Natural killer cell (primary cell): ENCODE results near the gene ATRX. TPM values are rescaled to one million over a fixed set of nuclear protein-coding genes. Genes with fewer than 3 reads are reported as not detected.

Experiments used
- ATAC-seq, 3 donors: fragments of 150-1000 bp in 2 of 3; fragments of 200-7000 bp in 1 of 3; cut with Tn5 transposase; 1 replicate in 1 of 3; 2 replicates in 2 of 3; pipeline ENCODE4 v1.10.0; 2021; ENCODE audit warnings: mild to moderate bottlenecking in 2 of 3, moderate library complexity in 2 of 3
- DNase-seq, 2 donors: peaks; one replicate each; pipeline versions ENCODE4 v3.0.0 to v3.0.0-alpha.2; 2013 to 2021; ENCODE audit warnings: mixed read lengths in 1 of 2
- H3K27ac ChIP-seq: one replicate; pipeline ENCODE4 v1.5.1; 2013; ENCODE audit warnings: mild to moderate bottlenecking, low read length
- H3K27me3 ChIP-seq: one replicate; pipeline ENCODE4 v1.6.1; 2013; ENCODE audit warnings: low read length; ENCODE audit not compliant: control insufficient read depth, insufficient read depth
- H3K36me3 ChIP-seq: one replicate; pipeline ENCODE4 v1.6.1; 2013; ENCODE audit warnings: low read length; ENCODE audit not compliant: control insufficient read depth, insufficient read depth
- H3K4me1 ChIP-seq: one replicate; pipeline ENCODE4 v1.6.1; 2013; ENCODE audit warnings: low read length; ENCODE audit not compliant: control insufficient read depth, insufficient read depth
- H3K4me3 ChIP-seq: one replicate; pipeline ENCODE4 v1.5.1; 2013; ENCODE audit warnings: low read length
- H3K9me3 ChIP-seq: one replicate; pipeline ENCODE4 v1.6.1; 2013; ENCODE audit warnings: low read length; ENCODE audit not compliant: control insufficient read depth, insufficient read depth
- H3K27ac Mint-ChIP-seq, 2 donors: one replicate each; pipeline ENCODE4 v1.8.0; 2022; ENCODE audit warnings: mild to moderate bottlenecking in 2 of 2, mixed read lengths in 2 of 2, moderate library complexity in 1 of 2
- H3K27me3 Mint-ChIP-seq, 2 donors: one replicate each; pipeline ENCODE4 v1.8.0; 2022; ENCODE audit warnings: low read depth in 2 of 2, mixed read lengths in 2 of 2
- H3K36me3 Mint-ChIP-seq: one replicate; pipeline ENCODE4 v1.8.0; 2022; ENCODE audit warnings: mixed read lengths
- H3K4me1 Mint-ChIP-seq, 2 donors: one replicate each; pipeline ENCODE4 v1.8.0; 2022; ENCODE audit warnings: mixed read lengths in 2 of 2
- H3K4me3 Mint-ChIP-seq: one replicate; pipeline ENCODE4 v1.8.0; 2022; ENCODE audit warnings: mild to moderate bottlenecking, moderate library complexity, mixed read lengths
- H3K9me3 Mint-ChIP-seq, 2 donors: one replicate each; pipeline ENCODE4 v1.8.0; 2022; ENCODE audit warnings: mixed read lengths in 2 of 2
- WGBS: methylation state at CpG from one replicate; pipeline ENCODE4 v1.1.7; 2013; ENCODE audit warnings: missing lambda C conversion rate; ENCODE audit not compliant: insufficient coverage; 5-methylcytosine and 5-hydroxymethylcytosine counted together
- intact Hi-C: fragments of 100-400 bp; cut with micrococcal nuclease; formaldehyde crosslinking; loops from one replicate; pipeline ENCODE4 v1.14.2; 2022
- total RNA-seq, 4 donors: library from RNA; stranded (reverse); fragments of 120-200 nt in 1 of 4; gene quantifications; one replicate each; pipeline versions ENCODE4 v1.2.3 to v1.2.4, GENCODE V29; 2013 to 2022
- TF ChIP-seq, protein P1 (sequence below): fragments of 200-600 bp; IDR thresholded peaks from one replicate; pipeline ENCODE4 v1.8.0; 2022; ENCODE audit warnings: antibody characterized with exemption

Gene ATRX
- total RNA-seq, 3 donors from 2014 or later (not counting 1 experiment from before 2014, with no cell fraction given) = 136 to 162 (median 159) TPM

GRCh38 chrX:77528034-77528433, 258.0 kb downstream of the ATRX start:
- intact Hi-C loops = no loop called here
- Mint-ChIP-seq H3K27me3 (no peaks in the 10 kb centered on the region), H3K27ac (no peak overlapping the region), H3K36me3 (no peaks in the 10 kb centered on the region), H3K4me3 (no peak overlapping the region), H3K9me3 (peaks cover 2 to 4% of the 10 kb centered on the region in 2 donors), H3K4me1 (peaks cover 0 to 26% of the 10 kb centered on the region in 2 donors)
- Histone ChIP-seq H3K27me3 (no peaks in the 10 kb centered on the region), H3K4me3 (no peak overlapping the region), H3K36me3 (no peaks in the 10 kb centered on the region), H3K4me1 (no peaks in the 10 kb centered on the region), H3K9me3 (no peaks in the 10 kb centered on the region), H3K27ac (no peak overlapping the region)
- WGBS = 96% methylated on average over 4 of the region's 7 CpGs
- TF ChIP-seq, protein P1, sequence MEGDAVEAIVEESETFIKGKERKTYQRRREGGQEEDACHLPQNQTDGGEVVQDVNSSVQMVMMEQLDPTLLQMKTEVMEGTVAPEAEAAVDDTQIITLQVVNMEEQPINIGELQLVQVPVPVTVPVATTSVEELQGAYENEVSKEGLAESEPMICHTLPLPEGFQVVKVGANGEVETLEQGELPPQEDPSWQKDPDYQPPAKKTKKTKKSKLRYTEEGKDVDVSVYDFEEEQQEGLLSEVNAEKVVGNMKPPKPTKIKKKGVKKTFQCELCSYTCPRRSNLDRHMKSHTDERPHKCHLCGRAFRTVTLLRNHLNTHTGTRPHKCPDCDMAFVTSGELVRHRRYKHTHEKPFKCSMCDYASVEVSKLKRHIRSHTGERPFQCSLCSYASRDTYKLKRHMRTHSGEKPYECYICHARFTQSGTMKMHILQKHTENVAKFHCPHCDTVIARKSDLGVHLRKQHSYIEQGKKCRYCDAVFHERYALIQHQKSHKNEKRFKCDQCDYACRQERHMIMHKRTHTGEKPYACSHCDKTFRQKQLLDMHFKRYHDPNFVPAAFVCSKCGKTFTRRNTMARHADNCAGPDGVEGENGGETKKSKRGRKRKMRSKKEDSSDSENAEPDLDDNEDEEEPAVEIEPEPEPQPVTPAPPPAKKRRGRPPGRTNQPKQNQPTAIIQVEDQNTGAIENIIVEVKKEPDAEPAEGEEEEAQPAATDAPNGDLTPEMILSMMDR = no peak
- ATAC-seq (no peak), DNase-seq (no peak)

GRCh38 chrX:77527233-77528001, 258.6 kb downstream of the ATRX start:
- Histone ChIP-seq H3K27ac (no peak overlapping the region), H3K27me3 (no peaks in the 10 kb centered on the region), H3K4me3 (no peak overlapping the region), H3K4me1 (no peaks in the 10 kb centered on the region), H3K36me3 (no peaks in the 10 kb centered on the region), H3K9me3 (no peaks in the 10 kb centered on the region)
- no peak for DNase-seq
- no peaks in the 10 kb centered on the region for H3K27me3 Mint-ChIP-seq
- TF ChIP-seq, protein P1 = no peak
- H3K36me3 Mint-ChIP-seq = no peaks in the 10 kb centered on the region
- peaks cover 2 to 4% of the 10 kb centered on the region in 2 donors for H3K9me3 Mint-ChIP-seq
- no peak overlapping the region for H3K4me3 Mint-ChIP-seq
- WGBS = 96% methylated on average over 17 of the region's 18 CpGs
- peaks cover 0 to 28% of the 10 kb centered on the region in 2 donors for H3K4me1 Mint-ChIP-seq
- no peak for ATAC-seq
- peak overlapping the region in 1 of 2 donors; percentile 40 for H3K27ac Mint-ChIP-seq
- intact Hi-C loops = no loop called here

DNA sequence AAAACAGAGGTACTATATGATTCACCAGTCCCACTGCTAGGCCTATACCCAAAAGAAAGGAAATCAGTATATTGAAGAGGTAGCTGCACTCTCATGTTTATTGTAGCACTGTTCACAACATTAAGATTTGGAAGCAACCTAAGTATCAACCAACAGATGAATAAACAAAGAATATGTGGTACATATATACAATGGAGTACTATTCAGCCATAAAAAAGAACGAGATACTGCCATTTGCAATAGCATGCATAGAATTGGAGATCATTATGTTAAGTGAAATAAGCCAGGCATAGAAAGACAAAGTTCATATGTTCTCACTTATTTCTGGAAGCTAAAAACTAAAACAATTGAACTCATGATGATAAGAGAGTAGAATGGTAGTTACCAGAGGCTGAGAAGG, 266.3 kb downstream of the ATRX start:
- H3K27ac ChIP-seq = no peak overlapping the region

More for the DNA sequence above, 266.3 kb downstream of the ATRX start:
- Histone ChIP-seq H3K9me3 (no peaks in the 10 kb centered on the region), H3K36me3 (peaks cover 21% of the 10 kb centered on the region), H3K27me3 (no peaks in the 10 kb centered on the region), H3K4me1 (no peaks in the 10 kb centered on the region), H3K4me3 (no peak overlapping the region)
- TF ChIP-seq, protein P1 = no peak
- no peak overlapping the region for H3K27ac Mint-ChIP-seq
- H3K36me3 Mint-ChIP-seq = peaks cover 8% of the 10 kb centered on the region
- no peaks in the 10 kb centered on the region for H3K27me3 Mint-ChIP-seq
- DNase-seq (no peak), ATAC-seq (no peak)
- intact Hi-C loops = no loop called here
- H3K4me3 Mint-ChIP-seq = no peak overlapping the region
- no CpG with 5 or more reads among the region's 1 CpG for WGBS
- H3K9me3 Mint-ChIP-seq = peaks cover 0 to 3% of the 10 kb centered on the region in 2 donors
- H3K4me1 Mint-ChIP-seq = peaks cover 11 to 25% of the 10 kb centered on the region in 2 donors
